Right atrium auricular region (tissue), 2 donors: ENCODE data around the gene RPA3. TPM values are rescaled to one million over a fixed set of nuclear protein-coding genes. Genes with fewer than 3 reads are reported as not detected.

ENCODE experiments used
- DNase-seq: peaks from one replicate; pipeline ENCODE4 v3.0.0-alpha.2; 2019; ENCODE audit warnings: low spot score
- H3K27ac ChIP-seq, 2 donors: fragments of 200-600 bp; sonication (generic); 1 replicate in 1 of 2; 2 replicates in 1 of 2; pipeline ENCODE4 v1.5.1; 2016 to 2019
- H3K27me3 ChIP-seq, 2 donors: fragments of 200-600 bp; sonication (generic); one replicate each; pipeline versions ENCODE4 v1.5.1 to v1.6.0; 2017 to 2019
- H3K36me3 ChIP-seq: fragments of 200-600 bp; sonication (generic); one replicate; pipeline ENCODE4 v1.5.1; 2016
- H3K4me1 ChIP-seq, 2 donors: fragments of 200-600 bp; sonication (generic); one replicate each; pipeline versions ENCODE4 v1.5.1 to v1.6.0; 2017 to 2019
- H3K4me3 ChIP-seq, 2 donors: fragments of 200-600 bp; sonication (generic); 1 replicate in 1 of 2; 2 replicates in 1 of 2; pipeline ENCODE4 v1.5.1; 2017 to 2019; ENCODE audit warnings: mild to moderate bottlenecking in 1 of 2, moderate library complexity in 1 of 2
- H3K9me3 ChIP-seq, 2 donors: fragments of 200-600 bp; sonication (generic); one replicate each; pipeline ENCODE4 v1.5.1; 2019
- CTCF ChIP-seq, 2 donors: fragments of 200-600 bp; sonication (generic); IDR thresholded peaks; one replicate each; pipeline ENCODE4 v1.5.1; 2019; ENCODE audit warnings: antibody characterized with exemption in 2 of 2
- total RNA-seq, 2 donors: library from RNA; depleted of rRNA; stranded (reverse); fragments of >200 nt; gene quantifications; one replicate each; pipeline ENCODE4 v1.1.0, GENCODE V29; 2016

RPA3 gene
- total RNA-seq, 2 donors from 2014 or later, result 15.6 to 18.0 TPM

DNA sequence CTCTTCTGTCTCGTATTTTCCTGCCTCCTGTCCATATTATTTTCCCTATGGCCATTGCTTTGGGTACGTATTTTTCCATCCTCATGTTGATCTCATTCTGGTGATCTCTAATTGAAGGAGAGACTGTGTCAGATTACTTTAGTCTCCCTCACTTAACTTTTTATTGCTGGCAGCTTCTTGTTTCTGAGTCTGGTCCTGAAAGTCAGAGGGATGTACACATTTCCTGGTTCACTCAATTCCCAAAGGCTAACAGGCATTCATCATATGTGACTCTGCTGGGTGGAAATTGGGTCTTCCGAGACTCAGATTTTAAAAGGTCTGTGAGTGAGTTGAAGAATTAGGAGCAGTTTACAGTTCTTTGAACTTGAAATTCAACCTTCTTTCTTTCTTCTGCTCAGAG lies 66.9 kb downstream of the RPA3 start:
- Histone ChIP-seq H3K4me3 (no peak overlapping the region), H3K27ac (no peak overlapping the region)

DNA sequence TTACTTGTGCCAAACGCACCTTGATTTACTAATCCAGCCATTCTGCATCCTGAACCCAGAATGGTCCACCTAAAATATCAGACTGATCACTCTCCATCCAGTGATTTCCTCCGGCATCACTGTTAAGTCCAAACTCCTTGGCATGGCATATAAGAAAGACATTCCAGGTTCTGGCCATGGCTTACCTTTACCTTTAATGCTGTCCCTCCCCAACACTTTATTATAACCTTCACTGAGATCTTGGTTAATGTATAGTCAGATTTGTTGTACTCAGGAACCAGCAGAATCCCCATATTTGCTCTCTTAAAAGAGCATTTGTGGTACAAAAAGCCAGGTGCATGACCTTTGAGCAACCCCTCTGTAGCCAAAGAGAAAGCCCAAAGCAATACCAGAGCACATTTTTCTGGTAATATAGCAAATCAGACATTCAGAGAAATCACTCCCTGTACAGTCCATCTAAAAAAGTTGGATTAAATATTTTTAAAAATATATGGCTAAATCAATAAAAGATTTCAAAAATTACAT lies 67.7 kb downstream of the RPA3 start:
- DNase-seq, result no peak
- H3K4me1 ChIP-seq, result peaks cover 0 to 10% of the 10 kb centered on the region in 2 donors
- H3K27ac ChIP-seq, result no peak overlapping the region
- H3K36me3 ChIP-seq, result no peaks in the 10 kb centered on the region
- no peaks in the 10 kb centered on the region for H3K9me3 ChIP-seq
- no peak for TF ChIP-seq CTCF (IDR thresholded peaks at IDR 0.05)
- H3K4me3 ChIP-seq, result no peak overlapping the region
- no peaks in the 10 kb centered on the region for H3K27me3 ChIP-seq

More for the DNA sequence above, 66.9 kb downstream of the RPA3 start:
- TF ChIP-seq CTCF (IDR thresholded peaks at IDR 0.05), result no peak
- no peak for DNase-seq
- peaks cover 0 to 10% of the 10 kb centered on the region in 2 donors for H3K4me1 ChIP-seq
- H3K36me3 ChIP-seq, result no peaks in the 10 kb centered on the region
- H3K27me3 ChIP-seq, result no peaks in the 10 kb centered on the region
- no peaks in the 10 kb centered on the region for H3K9me3 ChIP-seq

DNA sequence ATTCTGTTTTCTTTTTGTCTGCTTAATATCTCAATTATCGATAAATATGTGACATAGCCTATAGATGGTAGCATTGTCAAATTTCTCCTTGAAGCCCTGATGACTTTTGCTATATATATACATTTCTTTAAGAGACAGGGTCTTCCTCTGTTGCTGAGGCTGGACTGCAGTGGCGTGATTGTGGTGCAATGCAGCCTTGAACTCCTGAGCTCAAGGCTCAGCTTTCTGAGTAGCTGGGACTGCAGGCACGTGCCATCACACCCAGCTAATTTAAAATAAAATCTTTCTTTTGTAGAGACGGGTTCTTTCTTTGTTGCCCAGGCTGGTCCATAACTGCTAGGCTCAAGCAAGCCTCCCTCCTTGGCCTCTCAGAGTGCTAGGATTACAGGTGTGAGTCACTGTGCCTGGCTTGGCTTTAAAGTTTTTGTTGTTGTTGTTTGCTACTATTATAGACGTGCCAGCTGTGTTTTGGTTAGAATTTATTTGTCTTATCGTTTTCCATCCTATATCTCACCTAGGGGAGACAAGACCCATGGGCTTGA lies 70.8 kb downstream of the RPA3 start:
- Histone ChIP-seq H3K4me1 (no peaks in the 10 kb centered on the region), H3K4me3 (no peak overlapping the region), H3K27ac (no peak overlapping the region), H3K27me3 (no peaks in the 10 kb centered on the region), H3K9me3 (no peaks in the 10 kb centered on the region), H3K36me3 (no peaks in the 10 kb centered on the region)
- no peak for DNase-seq
- TF ChIP-seq CTCF (IDR thresholded peaks at IDR 0.05), result no peak

GRCh38 chr7:7642081-7642480 lies 76.3 kb downstream of the RPA3 start:
- Histone ChIP-seq H3K4me3 (no peak overlapping the region), H3K4me1 (peaks cover 0 to 18% of the 10 kb centered on the region in 2 donors), H3K27ac (no peak overlapping the region), H3K9me3 (no peaks in the 10 kb centered on the region), H3K27me3 (no peaks in the 10 kb centered on the region), H3K36me3 (no peaks in the 10 kb centered on the region)
- TF ChIP-seq CTCF (IDR thresholded peaks at IDR 0.05), result no peak
- DNase-seq, result no peak

GRCh38 chr7:7641129-7641663 lies 77.2 kb downstream of the RPA3 start:
- TF ChIP-seq CTCF (IDR thresholded peaks at IDR 0.05), result no peak
- Histone ChIP-seq H3K4me3 (peak overlapping the region; percentile 81 to 89), H3K27me3 (no peaks in the 10 kb centered on the region), H3K36me3 (no peaks in the 10 kb centered on the region), H3K27ac (peak overlapping the region; percentile 88), H3K9me3 (no peaks in the 10 kb centered on the region), H3K4me1 (peaks cover 0 to 18% of the 10 kb centered on the region in 2 donors)
- no peak for DNase-seq
